Ectodermal cell (in vitro differentiated cells): ENCODE results near the gene SLC10A3.
A peak's percentile ranks its signal among the peaks of the same experiment; 100 is the strongest.

Experiments used
- H3K27ac ChIP-seq: 2 replicates; pipeline ENCODE4 v1.7.0; 2013; ENCODE audit warnings: mild to moderate bottlenecking, low read depth, low read length; ENCODE audit not compliant: insufficient read depth, poor library complexity, severe bottlenecking
- H3K27me3 ChIP-seq: 2 replicates; pipeline ENCODE4 v1.7.0; 2013; ENCODE audit warnings: mild to moderate bottlenecking, low read length; ENCODE audit not compliant: insufficient read depth, control insufficient read depth, poor library complexity, severe bottlenecking
- H3K36me3 ChIP-seq: one replicate; pipeline ENCODE4 v1.7.0; 2013; ENCODE audit warnings: low read length; ENCODE audit not compliant: control insufficient read depth, insufficient read depth
- H3K4me1 ChIP-seq: one replicate; pipeline ENCODE4 v1.7.0; 2013; ENCODE audit warnings: low read length; ENCODE audit not compliant: control insufficient read depth, insufficient read depth
- H3K4me3 ChIP-seq: 2 replicates; pipeline ENCODE4 v1.7.0; 2013; ENCODE audit warnings: low read depth, low read length, control low read depth; ENCODE audit not compliant: insufficient read depth
- H3K9me3 ChIP-seq: 2 replicates; pipeline ENCODE4 v1.7.0; 2013; ENCODE audit warnings: mild to moderate bottlenecking, low read length, moderate library complexity; ENCODE audit not compliant: control insufficient read depth
- WGBS, 2 experiments: methylation state at CpG; one replicate each; pipeline ENCODE4 v1.1.7; 2013; ENCODE audit warnings: missing lambda C conversion rate in 2 of 2; 5-methylcytosine and 5-hydroxymethylcytosine counted together

Gene SLC10A3

DNA sequence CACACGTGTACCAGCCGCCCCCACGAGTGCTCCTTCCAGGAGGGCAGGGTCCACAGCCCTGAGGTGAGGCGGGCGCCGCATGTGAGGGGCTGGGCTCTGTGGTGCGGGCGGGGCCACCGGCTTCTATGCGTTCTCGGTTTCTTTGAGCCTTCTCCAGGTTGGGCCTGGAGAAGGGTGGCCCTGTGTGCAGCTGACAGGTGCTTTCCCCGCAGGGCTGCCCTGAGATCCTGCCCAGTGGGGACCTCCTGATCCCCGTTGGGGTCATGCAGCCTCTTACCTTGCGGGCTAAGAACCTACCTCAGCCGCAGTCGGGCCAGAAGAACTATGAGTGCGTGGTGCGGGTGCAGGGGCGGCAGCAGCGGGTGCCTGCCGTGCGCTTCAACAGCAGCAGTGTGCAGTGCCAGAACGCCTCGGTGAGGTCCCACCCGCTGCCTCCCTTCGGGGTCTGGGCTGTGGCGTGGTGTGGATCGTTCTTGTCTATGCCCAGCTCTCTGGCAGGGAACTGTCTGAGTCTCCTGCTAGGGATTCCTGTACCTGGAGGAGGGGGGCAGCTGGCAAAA lies 25.5 kb downstream of the SLC10A3 start:
- Histone ChIP-seq H3K9me3 (no peaks in the 10 kb centered on the region), H3K4me1 (no peaks in the 10 kb centered on the region), H3K4me3 (no peak overlapping the region), H3K36me3 (no peaks in the 10 kb centered on the region), H3K27me3 (no peaks in the 10 kb centered on the region), H3K27ac (no peak overlapping the region)
- 97 to 98% methylated on average over 28 of the region's 28 CpGs for WGBS, 2 experiments

GRCh38 chrX:154463611-154464220 lies 26.7 kb downstream of the SLC10A3 start:
- H3K27ac ChIP-seq: no peak overlapping the region
- WGBS, 2 experiments: 96% methylated on average over 36 of the region's 36 CpGs
- H3K4me3 ChIP-seq: no peak overlapping the region
- H3K4me1 ChIP-seq: no peaks in the 10 kb centered on the region
- H3K36me3 ChIP-seq: no peaks in the 10 kb centered on the region
- H3K27me3 ChIP-seq: no peaks in the 10 kb centered on the region
- H3K9me3 ChIP-seq: no peaks in the 10 kb centered on the region

- no peak overlapping the region for H3K4me3 ChIP-seq
- no peaks in the 10 kb centered on the region for H3K27me3 ChIP-seq
- 92 to 96% methylated on average over 8 of the region's 8 CpGs for WGBS, 2 experiments
- H3K27ac ChIP-seq: no peak overlapping the region
- no peaks in the 10 kb centered on the region for H3K36me3 ChIP-seq
- H3K4me1 ChIP-seq: no peaks in the 10 kb centered on the region
- no peaks in the 10 kb centered on the region for H3K9me3 ChIP-seq
Measured at GRCh38 chrX:154462396-154462795, 28.0 kb downstream of the SLC10A3 start.

GRCh38 chrX:154460326-154460725 lies 30.1 kb downstream of the SLC10A3 start:
- 95% methylated on average over 26 of the region's 26 CpGs for WGBS, 2 experiments
- H3K4me1 ChIP-seq: no peaks in the 10 kb centered on the region
- no peaks in the 10 kb centered on the region for H3K9me3 ChIP-seq
- no peak overlapping the region for H3K4me3 ChIP-seq
- no peaks in the 10 kb centered on the region for H3K27me3 ChIP-seq
- no peak overlapping the region for H3K27ac ChIP-seq
- H3K36me3 ChIP-seq: no peaks in the 10 kb centered on the region

GRCh38 chrX:154459832-154460231 lies 30.6 kb downstream of the SLC10A3 start:
- 69 to 79% methylated on average over 13 to 14 of the region's 14 CpGs for WGBS, 2 experiments
- Histone ChIP-seq H3K27me3 (no peaks in the 10 kb centered on the region), H3K4me3 (peak overlapping the region; percentile 64), H3K27ac (no peak overlapping the region), H3K9me3 (no peaks in the 10 kb centered on the region), H3K36me3 (no peaks in the 10 kb centered on the region), H3K4me1 (no peaks in the 10 kb centered on the region)

- Histone ChIP-seq H3K27me3 (no peaks in the 10 kb centered on the region), H3K9me3 (no peaks in the 10 kb centered on the region), H3K36me3 (no peaks in the 10 kb centered on the region), H3K4me1 (no peaks in the 10 kb centered on the region), H3K27ac (peak overlapping the region; percentile 23), H3K4me3 (peak overlapping the region; percentile 64)
- WGBS, 2 experiments: 33 to 42% methylated on average over 13 to 15 of the region's 15 CpGs
Measured at GRCh38 chrX:154458954-154459778, 31.3 kb downstream of the SLC10A3 start.

DNA sequence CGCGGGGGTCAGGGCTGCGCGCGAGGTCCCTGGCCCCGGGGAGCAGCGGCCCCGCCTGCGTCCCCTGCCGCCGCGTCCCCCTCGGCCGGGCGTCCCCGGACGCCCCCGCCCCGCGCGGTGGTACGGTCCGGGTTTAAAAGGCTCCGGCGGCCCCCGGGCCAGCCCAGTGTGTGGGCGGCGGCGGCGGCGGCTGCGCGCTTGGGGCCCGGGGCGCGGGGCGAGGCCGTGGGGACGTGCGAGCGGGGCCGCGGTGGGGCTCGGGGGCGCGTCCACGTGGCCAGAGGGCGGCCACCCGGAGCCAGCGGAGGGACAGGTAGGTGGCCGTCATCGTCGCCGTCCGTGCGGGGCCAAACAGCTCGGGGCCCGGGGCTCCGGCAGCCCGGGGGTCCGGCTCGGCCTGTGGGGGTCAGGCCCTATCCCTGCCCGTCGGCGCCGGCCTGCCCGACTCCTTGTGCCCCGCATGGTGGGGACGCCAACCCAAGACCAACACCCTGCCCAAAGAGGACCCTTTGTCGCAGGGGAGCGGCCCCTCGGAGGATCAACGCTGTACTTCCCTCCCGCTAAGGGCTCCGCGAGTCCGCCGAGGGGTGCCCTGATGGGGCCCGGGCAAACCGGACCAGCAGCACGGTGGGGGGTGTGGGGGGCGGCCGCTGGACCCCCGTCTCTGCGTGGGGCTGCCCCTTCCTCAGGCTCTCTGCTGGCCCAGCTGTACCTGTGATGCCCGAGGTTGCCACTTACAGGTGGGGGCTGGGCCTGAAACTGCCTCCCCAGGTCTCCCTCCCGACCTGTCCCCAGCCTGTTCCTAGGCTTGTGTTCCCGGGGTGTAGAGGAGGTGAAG lies 32.1 kb downstream of the SLC10A3 start, which contains the start of gene PLXNA3:
Gene PLXNA3 (plus strand): TSS at position 166 of the 838 bp plus-strand sequence. CDS start 1,903 bp downstream, outside the sequence.
- no peaks in the 10 kb centered on the region for H3K36me3 ChIP-seq
- H3K27ac ChIP-seq: peak within 1 kb of the TSS; percentile 23
- H3K9me3 ChIP-seq: no peaks in the 10 kb centered on the region
- H3K27me3 ChIP-seq: no peaks in the 10 kb centered on the region
- H3K4me3 ChIP-seq: peak within 1 kb of the TSS; percentile 64
- no peaks in the 10 kb centered on the region for H3K4me1 ChIP-seq
- WGBS, 2 experiments: 0 to 1% methylated on average over 88 of the region's 88 CpGs

- H3K4me3 ChIP-seq: peak overlapping the region; percentile 64
- H3K9me3 ChIP-seq: no peaks in the 10 kb centered on the region
- no peak overlapping the region for H3K27ac ChIP-seq
- H3K4me1 ChIP-seq: no peaks in the 10 kb centered on the region
- no peaks in the 10 kb centered on the region for H3K27me3 ChIP-seq
- H3K36me3 ChIP-seq: no peaks in the 10 kb centered on the region
- WGBS, 2 experiments: 4% methylated on average over 65 of the region's 65 CpGs
Measured at GRCh38 chrX:154457491-154458115, 32.8 kb downstream of the SLC10A3 start.

- no peaks in the 10 kb centered on the region for H3K4me1 ChIP-seq
- no peaks in the 10 kb centered on the region for H3K36me3 ChIP-seq
- H3K4me3 ChIP-seq: no peak overlapping the region
- no peak overlapping the region for H3K27ac ChIP-seq
- WGBS, 2 experiments: 94 to 95% methylated on average over 5 to 9 of the region's 9 CpGs
- H3K27me3 ChIP-seq: no peaks in the 10 kb centered on the region
- no peaks in the 10 kb centered on the region for H3K9me3 ChIP-seq
Measured at GRCh38 chrX:154452823-154453222, 37.6 kb downstream of the SLC10A3 start.
